HTERT RPE-1 (cell line): ENCODE results near the gene TRIM2.
"Not testable (repeated sequence)": the region's sequence is repeated elsewhere in the genome, so short reads cannot be mapped to it uniquely, and the experiment has no call there.

Experiments
- in situ Hi-C: fragments of 300-500 bp; cut with MboI; formaldehyde crosslinking; loops from 4 replicates; pipeline ENCODE4 v1.14.3; 2020; ENCODE audit warnings: low sequenced_read_pairs

Gene TRIM2

DNA sequence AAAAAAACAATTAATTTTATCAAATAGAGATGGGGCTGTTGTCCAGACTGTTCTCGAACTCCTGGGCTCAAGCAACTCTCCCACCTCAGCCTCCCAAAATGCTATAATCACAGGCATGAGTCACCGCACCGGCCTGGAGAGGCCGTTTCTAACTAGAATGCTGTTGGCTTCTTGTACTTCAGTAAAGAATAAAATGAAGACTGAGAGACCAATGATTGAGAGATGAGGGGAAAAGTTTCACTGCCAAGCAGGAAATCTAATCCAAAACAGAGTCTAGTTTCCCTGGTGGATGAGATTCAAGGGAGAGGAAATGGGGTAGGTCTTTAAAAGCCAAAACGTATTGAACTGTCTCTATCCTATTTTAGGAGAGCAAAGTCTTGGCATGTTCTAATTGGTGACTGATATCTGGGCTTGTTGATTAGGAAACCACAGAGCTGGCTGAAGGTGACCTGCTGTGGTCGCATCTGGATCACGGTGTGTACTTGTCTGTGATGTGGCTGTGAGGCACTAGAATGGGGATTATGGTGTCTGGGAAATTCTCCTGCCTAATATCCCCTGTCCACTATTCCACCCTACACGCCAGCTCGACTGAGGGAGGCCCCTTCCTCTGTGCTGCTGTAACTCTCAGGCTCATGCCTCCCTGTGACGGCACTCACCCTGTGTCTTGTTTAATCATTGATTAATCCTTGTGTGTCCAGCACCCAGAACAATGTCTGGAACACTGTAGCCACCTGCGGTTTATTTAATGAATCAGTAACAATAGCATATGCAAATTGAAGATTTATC is 15.0 kb upstream of the TRIM2 start:
- in situ Hi-C loops: no loop called here

DNA sequence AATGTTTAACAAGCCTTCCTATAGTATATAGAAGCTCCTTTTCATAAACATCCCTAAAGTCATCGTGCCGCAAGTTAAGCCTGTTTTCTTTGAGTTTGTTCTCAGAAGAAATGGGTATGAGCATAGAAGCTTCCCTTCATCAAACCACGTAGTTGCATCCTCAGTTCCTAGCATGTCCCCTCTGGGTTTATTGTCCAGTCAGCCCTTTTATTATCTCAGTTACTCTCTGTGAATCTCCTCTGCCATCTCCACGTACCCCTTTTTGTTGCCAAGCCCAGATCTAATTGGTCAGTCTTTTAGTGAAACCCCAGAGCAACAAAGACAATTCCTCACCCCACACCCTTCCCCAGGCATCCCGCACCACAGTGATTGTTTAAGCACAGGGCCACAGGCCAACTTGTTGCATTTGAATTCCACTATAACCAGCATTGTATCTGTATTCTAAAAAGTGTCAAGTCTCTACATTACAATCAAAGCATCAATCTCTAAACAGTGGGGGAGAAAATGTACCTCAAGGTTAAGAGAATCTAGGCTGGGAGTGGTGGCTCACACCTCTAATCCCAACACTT is 12.4 kb upstream of the TRIM2 start:
- in situ Hi-C loops: no loop called here

DNA sequence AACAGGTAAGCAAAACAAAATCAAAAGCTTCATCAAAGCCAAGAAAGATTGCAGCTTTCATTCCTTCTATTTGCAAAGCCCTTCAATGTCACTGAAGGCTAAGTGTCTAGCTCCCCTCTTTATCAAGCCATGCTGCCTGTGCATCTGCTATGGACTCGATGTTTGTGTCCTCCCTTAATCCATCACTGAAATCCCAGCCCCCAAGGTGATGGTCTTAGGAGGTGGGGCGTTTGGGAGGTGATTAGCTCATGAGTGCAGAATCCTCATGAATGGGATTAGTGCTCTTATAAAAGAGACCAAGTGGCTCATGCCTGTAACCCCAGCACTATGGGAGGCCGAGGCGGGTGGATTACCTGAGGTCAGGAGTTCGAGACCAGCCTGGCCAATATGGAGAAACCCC is 6.9 kb upstream of the TRIM2 start:
- in situ Hi-C loops: no loop called here

DNA sequence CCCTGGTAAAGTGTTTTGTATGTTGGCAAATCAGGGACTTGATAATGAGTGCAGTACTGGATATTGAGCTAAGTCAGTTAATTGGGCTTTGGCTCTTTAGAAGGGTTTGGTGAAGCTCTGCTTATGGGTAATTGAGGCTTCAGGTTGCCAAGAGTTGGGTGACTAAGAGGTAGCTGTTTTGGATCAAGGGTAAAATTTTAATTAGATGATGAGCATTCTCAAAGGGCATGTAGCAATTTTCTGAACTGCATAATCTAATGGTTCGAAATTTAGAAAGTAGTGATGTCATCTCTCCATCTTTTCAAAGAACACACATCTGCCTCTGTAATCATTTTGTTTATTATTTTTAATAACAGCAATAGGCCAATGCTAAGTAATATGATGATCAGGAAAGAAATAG is 5.5 kb upstream of the TRIM2 start:
- in situ Hi-C loops: no loop called here

DNA sequence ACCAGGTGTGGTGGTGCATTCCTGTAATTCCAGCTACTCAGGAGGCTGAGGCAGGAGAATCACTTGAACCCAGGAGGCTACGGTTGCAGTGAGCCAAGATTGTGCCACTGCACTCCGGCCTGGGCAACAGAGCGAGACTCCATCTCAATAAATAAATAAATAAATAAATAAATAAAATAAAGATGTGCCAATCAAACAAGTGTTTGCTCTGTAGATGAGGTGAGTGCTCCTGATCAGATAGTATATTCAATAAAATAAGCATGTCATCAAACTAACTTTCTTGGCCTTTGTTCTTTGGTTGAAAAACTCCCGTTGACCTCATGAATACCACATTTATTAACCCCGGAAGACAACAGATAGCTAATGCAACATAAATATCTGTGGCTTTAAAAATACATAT is 497 bp upstream of the TRIM2 start:
- in situ Hi-C loops: not testable (repeated sequence)

DNA sequence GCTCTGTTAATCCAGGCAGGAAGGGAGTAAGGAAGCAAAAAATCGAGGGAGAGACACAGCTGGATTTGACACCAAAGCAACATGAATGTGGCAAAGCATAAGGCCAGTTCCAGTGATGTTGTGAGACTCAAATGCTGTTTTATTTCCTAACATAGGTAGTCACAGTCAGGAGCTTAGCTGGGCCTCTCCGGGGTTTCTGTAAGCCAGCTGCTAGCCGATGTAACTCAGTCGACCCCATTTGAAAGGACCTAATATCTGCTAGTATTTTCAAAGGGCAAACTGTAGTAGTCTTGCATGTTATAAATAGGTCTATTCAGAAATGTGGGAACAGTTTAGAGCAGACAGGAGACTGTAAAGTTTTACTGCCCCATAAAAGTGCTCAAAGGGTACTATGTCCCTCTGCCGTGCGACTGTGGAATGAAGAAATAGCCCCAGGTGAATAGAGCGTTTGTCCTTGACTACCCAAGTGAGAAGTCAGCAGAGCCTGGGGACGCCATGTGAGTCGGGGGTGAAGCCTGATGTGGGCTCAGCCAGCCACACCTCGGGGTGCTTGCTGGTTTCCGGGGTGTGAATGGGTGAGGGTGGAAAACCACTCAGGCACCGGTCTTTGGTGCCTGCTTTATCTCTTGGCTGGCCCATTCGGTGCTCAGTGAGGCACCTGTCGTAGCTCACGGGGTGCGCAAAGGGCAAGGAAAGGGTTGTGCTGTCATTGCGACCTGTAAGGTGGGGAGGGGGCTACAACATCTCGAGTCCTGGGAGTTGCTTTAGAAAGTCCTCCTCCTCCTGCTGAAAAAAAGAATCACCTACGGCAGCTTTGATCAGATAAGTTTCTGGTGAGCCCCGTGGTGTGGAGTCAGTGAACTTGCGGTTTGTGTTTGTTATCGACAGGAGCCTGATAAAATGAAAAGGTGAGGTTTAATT is 745 bp downstream of the TRIM2 start:
- in situ Hi-C loops: no loop called here

DNA sequence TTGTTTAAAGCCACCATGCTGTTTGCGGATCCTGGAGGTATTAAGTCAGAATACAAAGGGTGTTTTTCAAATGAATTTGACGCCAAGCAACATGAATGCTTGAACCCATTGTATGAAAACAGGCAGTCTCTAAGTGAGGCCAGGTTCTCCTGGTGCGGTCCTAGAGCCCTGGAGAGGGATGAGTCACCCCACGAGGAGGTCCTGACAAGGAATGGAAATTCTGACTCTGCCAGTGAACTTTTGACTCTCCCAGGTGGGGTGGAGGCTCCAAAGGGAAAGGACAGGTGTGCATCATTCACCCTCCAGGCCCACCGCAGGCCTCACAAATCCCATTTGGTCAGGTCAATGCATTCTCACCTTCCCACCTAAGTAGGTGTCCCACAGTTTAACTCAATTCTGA is 1.5 kb downstream of the TRIM2 start:
- in situ Hi-C loops: no loop called here

DNA sequence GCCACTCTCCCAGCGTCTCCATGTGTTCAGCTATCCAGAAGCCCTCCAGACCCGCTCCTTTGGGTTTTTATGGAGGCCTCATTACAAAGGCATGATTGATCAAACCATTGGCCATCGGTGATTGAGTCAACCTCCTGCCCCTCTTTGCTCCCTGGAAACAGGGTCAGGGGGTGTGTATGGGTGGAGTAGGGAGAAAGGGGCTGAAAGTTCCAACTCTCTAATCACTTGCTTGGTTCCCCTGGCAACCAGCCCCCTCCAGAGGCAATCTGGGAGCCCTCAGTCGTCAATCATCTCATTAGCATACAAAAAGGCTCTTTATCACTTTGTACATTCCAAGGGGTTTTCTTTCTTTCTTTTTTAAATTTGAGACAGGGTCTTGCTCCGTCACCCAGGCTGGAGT is 2.3 kb downstream of the TRIM2 start:
- in situ Hi-C loops: no loop called here

DNA sequence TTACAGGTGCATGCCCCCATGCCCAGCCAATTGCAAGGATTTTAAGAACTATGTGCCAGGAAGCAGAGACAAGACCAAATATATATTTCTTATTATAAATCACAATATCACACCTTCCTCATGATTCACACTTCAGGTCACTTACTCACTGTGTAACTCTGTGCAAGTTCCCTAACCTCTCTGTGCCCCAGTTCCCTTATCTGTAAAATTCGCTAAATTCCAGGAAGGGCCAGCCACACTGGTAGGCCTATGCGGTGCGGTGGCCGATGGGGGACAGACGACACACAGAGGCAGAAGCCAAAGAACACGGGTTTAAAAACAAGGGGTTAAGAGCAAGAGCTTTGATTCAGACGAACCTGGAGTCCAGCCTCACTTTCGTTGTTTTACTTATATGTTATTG is 2.8 kb downstream of the TRIM2 start:
- in situ Hi-C loops: no loop called here

DNA sequence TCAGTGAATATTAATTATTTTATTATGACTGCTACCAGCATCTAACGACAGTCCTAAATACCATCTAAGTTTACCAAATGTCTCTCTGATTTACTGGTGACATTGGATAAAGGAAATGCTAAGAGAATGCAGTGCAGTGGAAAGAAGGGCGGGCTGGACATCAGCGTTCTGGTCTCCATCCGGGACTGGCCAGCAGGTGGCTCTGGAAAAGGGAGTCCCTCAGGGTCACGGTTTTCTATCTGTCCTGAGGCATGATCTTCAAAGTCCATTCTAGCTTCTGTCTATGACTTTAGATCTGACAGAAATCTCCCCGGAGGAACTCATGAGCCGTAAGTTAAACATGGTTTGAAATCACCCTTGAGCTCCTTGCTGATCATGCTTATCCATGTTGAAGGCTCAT is 3.3 kb downstream of the TRIM2 start:
- in situ Hi-C loops: no loop called here

DNA sequence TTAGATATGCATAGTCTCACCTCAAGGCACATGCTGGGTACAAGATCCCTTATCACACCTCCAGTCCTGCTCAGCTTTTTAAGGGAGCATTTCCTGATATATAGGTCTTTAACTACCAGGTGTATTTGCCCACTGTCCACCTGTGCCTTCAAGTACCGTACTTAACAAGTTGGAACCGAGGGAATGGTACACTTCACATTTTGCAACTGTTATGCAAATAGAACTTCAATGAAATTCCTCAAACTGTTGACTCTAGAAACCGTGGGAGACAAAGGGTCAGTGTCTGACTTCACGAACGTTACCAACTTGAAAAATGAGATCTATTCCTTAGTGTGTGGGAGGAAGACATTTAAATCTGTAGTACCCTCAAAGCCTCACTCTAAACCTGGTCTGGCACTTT is 5.2 kb downstream of the TRIM2 start:
- in situ Hi-C loops: no loop called here

DNA sequence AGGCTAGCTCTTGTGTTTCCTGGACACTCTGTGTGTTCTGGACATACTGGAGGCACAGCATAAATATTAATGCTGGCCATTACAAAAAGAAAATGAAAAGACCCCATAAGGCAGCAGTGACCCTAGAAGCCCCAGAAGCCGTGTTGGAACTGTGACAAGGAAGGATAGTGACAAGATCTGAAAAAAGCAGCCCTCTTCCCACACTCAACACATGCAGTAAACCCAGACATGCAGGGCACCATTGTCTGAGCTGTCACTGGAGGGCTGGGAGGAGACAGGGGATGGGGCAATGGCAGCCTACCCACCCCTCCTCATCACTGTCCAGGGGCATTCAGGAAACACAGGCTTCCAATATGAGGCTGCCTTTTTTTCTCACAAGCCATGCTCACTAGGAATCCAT is 6.5 kb downstream of the TRIM2 start:
- in situ Hi-C loops: no loop called here

DNA sequence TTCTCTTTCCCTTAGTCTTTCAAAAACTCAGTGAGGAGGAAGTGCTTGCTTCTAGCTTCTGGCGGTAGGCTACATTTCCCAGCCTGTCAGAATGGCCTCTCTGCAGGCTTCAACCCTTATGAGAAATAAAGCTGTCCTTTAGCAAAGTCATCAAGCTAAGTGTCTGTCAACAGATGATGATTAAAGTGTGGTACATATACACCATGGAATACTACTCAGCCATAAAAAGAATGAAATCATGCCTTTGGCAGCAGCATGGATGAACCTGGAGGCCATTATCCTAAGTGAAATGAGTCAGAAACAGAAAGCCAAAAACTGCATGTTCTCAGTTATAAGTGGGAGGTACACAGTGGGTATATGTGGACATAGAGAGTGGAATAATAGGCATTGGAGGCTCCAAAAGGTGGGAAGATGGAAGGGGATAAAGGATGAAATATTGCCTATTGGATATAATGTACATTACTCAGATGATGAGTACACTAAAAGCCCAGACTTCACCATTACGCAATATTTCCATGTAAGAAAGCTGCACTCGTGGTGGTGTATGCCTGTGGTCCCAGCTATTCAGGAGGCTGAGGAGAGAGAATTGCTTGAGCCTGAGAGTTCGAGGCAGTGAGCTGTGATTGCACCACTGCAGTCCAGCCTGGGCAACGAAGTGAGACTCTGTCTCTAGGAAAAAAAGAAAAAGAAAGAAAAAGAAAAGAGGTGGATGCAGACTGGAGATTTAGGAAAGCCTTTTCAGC is 7.9 kb downstream of the TRIM2 start:
- in situ Hi-C loops: no loop called here

DNA sequence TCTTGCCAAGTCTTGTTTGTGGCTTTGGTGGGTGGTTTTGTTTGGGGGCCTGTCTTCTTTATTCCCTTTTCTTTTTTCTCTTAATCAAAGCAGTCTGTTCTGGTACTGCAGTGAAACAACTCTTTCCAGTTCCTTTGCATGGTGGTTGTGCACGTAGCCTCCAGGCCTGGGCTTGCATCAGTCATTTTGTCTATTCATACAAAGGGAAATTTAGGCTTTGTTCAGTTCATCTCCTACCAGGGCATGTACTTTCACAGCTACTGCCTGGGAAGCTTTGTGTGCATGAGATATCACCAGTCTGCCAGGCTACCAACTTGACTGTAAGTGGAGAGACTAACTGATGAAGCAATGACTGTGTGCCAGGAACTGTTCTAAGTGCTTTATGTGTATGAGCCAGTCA is 8.5 kb downstream of the TRIM2 start:
- in situ Hi-C loops: no loop called here

DNA sequence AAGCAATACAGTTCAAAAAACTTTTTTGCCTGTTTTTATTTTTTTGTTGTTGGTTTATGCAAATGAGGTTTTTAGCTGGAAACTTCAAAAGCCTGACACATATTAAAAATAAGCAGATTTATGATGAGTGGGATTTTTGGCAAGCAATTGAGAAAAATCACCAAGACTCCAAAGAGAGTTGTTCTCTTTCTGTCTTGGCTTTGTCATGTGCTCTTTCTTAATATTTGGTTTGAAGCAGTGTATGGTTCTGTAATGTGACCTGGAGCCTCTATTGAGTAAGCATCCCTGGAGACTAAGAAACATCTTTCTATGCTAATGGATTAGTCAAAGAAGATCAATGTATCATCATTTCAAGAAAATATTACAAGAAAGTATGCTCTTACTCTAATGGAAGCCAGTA is 11.7 kb downstream of the TRIM2 start:
- in situ Hi-C loops: no loop called here

DNA sequence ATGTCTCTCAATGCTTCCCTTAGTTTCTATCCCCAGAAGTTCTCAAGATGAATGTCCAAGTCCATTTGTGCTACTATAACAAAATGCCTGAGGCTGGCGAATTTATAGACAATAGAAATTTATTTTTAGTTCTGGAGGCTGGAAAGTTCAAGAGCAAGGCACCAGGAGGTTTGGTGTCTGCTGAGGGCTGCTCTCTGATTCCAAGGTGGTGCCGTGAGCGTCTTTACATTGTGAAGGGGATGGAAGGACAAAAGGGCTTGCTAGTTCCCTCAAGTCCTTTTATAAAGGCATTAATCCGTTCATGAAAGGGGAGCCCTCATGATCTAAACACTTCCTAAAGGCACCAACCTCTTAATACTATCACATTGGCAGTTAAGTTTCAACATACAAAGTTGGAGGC is 12.3 kb downstream of the TRIM2 start:
- in situ Hi-C loops: no loop called here

DNA sequence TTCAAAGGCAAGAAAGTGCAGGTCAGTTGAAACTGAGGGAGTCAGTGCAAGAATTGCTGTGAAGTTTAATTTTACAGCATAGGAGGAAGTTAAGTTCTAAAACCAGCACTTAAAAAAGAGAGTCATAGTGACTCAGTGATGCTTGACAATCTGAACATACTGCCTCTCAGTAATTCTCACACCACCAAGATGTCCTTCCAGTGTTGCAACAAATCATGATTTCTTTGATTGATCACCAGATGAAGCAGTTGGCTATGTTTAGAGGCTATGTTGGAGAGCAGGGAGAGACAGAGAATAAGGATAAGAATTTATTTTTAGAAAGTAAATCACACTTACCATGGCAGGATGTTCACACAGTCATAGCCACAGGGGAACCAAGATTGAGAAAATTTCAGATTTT is 13.2 kb downstream of the TRIM2 start:
- in situ Hi-C loops: no loop called here

DNA sequence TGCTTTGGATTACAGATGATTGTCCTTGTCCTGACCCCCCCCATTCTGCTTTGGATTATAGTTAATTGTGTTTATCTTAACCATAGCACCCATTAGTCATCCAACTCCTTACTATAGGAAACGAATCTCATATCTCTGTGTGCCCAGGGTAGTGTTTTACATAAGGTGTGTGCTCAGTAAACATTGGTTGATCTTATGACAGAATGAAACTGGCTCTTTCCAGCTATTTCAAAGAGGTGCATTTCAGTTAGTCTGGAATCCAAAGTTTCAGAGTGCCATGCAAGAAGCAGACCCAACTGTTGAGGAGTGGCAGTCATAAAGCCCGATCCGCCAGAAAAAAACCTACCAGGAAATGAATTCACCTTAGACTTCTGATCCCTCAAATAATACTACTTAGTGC is 14.7 kb downstream of the TRIM2 start:
- in situ Hi-C loops: no loop called here

DNA sequence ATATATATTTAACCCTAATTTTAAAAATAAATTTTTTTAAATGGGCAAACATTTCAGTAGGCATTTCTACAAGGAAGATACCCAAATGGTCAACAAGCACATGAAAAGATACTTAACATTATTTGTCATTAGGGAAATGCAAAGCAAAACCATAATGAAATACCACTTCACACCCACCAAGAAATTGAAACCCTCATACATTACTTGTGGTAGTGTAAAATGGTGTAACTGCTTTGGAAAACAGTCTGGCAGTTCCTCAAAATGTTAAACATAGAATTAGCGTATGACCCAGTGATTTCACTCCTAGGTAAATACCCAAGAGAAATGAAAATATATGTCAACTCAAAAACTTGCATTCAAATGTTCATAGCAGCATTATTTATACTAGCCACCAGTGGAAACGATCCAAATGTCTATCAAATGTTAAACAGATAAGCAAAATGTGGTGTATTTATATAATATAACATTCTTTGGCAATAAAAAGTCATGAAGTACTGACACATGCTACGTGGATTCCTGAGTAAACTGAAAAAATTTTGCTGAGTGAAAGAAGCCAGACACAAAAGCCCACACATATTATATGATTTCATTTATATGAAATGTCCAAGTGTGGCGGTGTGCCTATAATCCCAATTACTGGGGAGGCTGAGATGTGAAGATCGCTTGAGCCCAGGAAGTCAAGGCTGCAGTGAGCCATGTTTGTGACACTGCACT is 16.6 kb downstream of the TRIM2 start:
- in situ Hi-C loops: no loop called here
